Right ventricle myocardium superior (tissue), 1 donor: ENCODE data around the gene ASXL1. TPM values are rescaled to one million over a fixed set of nuclear protein-coding genes. Genes with fewer than 3 reads are reported as not detected.

Experiments used
- ATAC-seq: fragments of 200-7000 bp; cut with Tn5 transposase; one replicate; pipeline ENCODE4 v1.9.1; 2020; ENCODE audit warnings: mild to moderate bottlenecking; ENCODE audit not compliant: poor library complexity
- DNase-seq: peaks from one replicate; pipeline ENCODE4 v3.0.0-alpha.2; 2020
- intact Hi-C: fragments of 100-400 bp; cut with DNase I; formaldehyde crosslinking; loops from one replicate; pipeline ENCODE4 v1.11.2; 2022
- total RNA-seq: library from RNA; stranded (reverse); fragmentation: NEBNext Ultra II Directional; extraction: Animal tissue kit (Norgen Biotek cat#: 25700); gene quantifications from one replicate; pipeline ENCODE4 v1.2.1, GENCODE V29; 2021
- donor health status: DM: no; HTN: yes; CAD: no; lungs with severe emphysema.

The ASXL1 gene
- total RNA-seq, 1 donor from 2014 or later: 24.5 TPM

DNA sequence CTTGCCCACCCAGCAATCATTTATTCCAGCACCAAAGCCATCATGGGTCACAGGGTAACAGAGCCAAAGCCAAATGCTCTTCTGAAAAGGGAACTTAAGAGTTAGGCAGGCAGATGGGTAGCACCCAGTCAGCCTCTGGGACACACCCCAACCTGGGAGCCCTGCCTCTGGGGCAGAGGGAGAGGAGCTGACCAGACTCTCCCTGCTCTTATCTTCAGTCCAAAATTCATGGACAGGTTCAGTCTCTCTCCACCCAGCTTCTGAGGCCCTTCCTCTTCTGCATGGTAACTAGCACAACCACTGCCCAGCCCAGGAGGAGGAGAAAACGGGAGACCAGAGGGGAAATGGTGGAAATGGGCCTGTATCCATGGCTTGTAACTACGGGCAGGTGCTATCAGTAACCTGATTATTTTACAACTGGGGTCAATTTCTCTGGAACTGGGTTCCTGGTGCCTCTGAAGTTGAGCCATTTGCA is 121.6 kb downstream of the ASXL1 start:
- intact Hi-C loops: loop anchor here (10.0 kb wide), 1 partner anchor 145 kb away; no protein-coding TSS in a partner anchor

GRCh38 chr20:32480371-32481241 is 122.5 kb downstream of the ASXL1 start:
- ATAC-seq (no peak), DNase-seq (no peak)
- intact Hi-C loops: loop anchor here (10.0 kb wide), 1 partner anchor 146 kb away; no protein-coding TSS in a partner anchor

More for the DNA sequence above, 121.6 kb downstream of the ASXL1 start:
- no peak for DNase-seq
- no peak for ATAC-seq

- intact Hi-C loops: loop anchor here (10.0 kb wide), 1 partner anchor 147 kb away; no protein-coding TSS in a partner anchor
- peak; percentile 10 for ATAC-seq
- DNase-seq: peak; percentile 56
These were observed 123.4 kb downstream of the ASXL1 start for GRCh38 chr20:32481311-32482142.

GRCh38 chr20:32482143-32482441 is 124.0 kb downstream of the ASXL1 start:
- ATAC-seq (no peak), DNase-seq (no peak)
- intact Hi-C loops: loop anchor here (10.0 kb wide), 1 partner anchor 147 kb away; no protein-coding TSS in a partner anchor

- intact Hi-C loops: loop anchor here (10.0 kb wide), 1 partner anchor 148 kb away; no protein-coding TSS in a partner anchor
- DNase-seq (peak; percentile 73), ATAC-seq (peak; percentile 50)
These were observed 124.5 kb downstream of the ASXL1 start for GRCh38 chr20:32482442-32483261.

GRCh38 chr20:32483351-32484224 is 125.5 kb downstream of the ASXL1 start:
- peak; percentile 75 for DNase-seq
- peak; percentile 55 for ATAC-seq
- intact Hi-C loops: loop anchor here (10.0 kb wide), 1 partner anchor 149 kb away; no protein-coding TSS in a partner anchor

GRCh38 chr20:32484225-32484957 is 126.3 kb downstream of the ASXL1 start:
- DNase-seq: peak; percentile 66
- intact Hi-C loops: loop anchor here (10.0 kb wide), 1 partner anchor 150 kb away; no protein-coding TSS in a partner anchor
- ATAC-seq: peak; percentile 56

- intact Hi-C loops: loop anchor here (10.0 kb wide), 1 partner anchor 150 kb away; no protein-coding TSS in a partner anchor
- ATAC-seq: peak; percentile 73
- DNase-seq: peak; percentile 85
These were observed 127.0 kb downstream of the ASXL1 start for GRCh38 chr20:32484958-32485769.

- ATAC-seq (no peak), DNase-seq (no peak)
- intact Hi-C loops: loop anchor here (10.0 kb wide), 1 partner anchor 151 kb away; no protein-coding TSS in a partner anchor
These were observed 127.8 kb downstream of the ASXL1 start for GRCh38 chr20:32485770-32486478.

- DNase-seq: no peak
- intact Hi-C loops: loop anchor here (10.0 kb wide), 1 partner anchor 153 kb away; no protein-coding TSS in a partner anchor
- no peak for ATAC-seq
These were observed 129.2 kb downstream of the ASXL1 start for GRCh38 chr20:32487381-32487780.

- intact Hi-C loops: loop anchor here (10.0 kb wide), 1 partner anchor 153 kb away; no protein-coding TSS in a partner anchor
- ATAC-seq: no peak
- DNase-seq: no peak
These were observed 130.1 kb downstream of the ASXL1 start for GRCh38 chr20:32488066-32488838.
